ENCODE data around the gene RAMP3. TPM values are rescaled to one million over a fixed set of nuclear protein-coding genes. Genes with fewer than 3 reads are reported as not detected.

Gene RAMP3
- total RNA-seq, 2 experiments from 2014 or later: not detected

DNA sequence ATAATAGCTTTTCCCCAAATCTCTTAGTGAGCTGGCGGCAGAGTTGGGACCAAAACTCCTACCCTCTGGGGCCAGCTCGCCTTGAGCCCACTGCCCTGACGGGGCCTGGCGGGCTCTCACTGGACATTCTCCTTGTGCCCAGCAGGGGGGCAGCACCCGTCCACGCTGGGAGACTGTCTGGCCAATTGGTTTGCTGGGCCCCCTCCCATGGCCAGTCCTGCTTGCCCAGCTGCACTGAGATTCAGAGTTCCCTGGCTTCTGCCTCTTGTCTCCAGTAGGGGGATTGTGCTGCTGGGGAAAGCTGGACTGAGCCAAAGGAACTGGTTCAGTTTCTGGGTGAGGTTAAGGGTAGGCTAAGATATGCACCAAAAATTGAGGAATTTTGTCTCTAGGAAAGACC is 59.8 kb downstream of the RAMP3 start:
- Mint-ChIP-seq H3K4me3 (no peak overlapping the region), H3K36me3 (ENCODE audit: low read depth) (no peaks in the 10 kb centered on the region), H3K9me3 (no peaks in the 10 kb centered on the region), H3K27me3 (peaks cover 35% of the 10 kb centered on the region), H3K27ac (no peak overlapping the region), H3K4me1 (ENCODE audit: low read depth) (no peaks in the 10 kb centered on the region)
- TF ChIP-seq, protein P1, sequence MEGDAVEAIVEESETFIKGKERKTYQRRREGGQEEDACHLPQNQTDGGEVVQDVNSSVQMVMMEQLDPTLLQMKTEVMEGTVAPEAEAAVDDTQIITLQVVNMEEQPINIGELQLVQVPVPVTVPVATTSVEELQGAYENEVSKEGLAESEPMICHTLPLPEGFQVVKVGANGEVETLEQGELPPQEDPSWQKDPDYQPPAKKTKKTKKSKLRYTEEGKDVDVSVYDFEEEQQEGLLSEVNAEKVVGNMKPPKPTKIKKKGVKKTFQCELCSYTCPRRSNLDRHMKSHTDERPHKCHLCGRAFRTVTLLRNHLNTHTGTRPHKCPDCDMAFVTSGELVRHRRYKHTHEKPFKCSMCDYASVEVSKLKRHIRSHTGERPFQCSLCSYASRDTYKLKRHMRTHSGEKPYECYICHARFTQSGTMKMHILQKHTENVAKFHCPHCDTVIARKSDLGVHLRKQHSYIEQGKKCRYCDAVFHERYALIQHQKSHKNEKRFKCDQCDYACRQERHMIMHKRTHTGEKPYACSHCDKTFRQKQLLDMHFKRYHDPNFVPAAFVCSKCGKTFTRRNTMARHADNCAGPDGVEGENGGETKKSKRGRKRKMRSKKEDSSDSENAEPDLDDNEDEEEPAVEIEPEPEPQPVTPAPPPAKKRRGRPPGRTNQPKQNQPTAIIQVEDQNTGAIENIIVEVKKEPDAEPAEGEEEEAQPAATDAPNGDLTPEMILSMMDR (IDR thresholded peaks at IDR 0.05): no peak
- ChIA-PET POLR2A (no interaction called here), CTCF (interaction anchor here (1.6 kb wide), 1 partner anchor 9 kb away, joined by 5 read pairs; no protein-coding TSS in a partner anchor)
- ATAC-seq (no peak), DNase-seq (no peak)
- intact Hi-C loops (cut with micrococcal nuclease): no loop called here

DNA sequence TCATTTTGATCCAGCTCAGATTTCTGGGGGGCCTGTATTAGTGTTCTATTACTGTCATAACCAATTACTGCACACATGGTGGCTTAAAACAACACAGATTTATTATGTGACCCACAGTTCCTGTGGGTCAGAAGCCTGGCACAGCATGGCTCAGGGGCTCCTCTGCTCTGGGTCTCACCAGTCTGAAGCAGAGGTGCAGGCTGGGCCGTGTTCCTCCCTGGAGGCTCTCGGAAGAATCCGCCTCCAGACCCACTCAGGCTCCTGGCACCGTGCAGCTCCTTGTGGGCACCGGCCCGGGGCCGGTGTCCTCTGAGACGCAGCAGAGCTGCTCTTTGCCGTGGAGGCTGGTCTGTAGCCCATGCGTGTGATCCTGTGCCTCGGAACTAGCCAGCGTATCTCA is 61.5 kb downstream of the RAMP3 start:
- ATAC-seq (no peak), DNase-seq (no peak)
- Mint-ChIP-seq H3K4me1 (ENCODE audit: low read depth) (no peaks in the 10 kb centered on the region), H3K27ac (no peak overlapping the region), H3K27me3 (peaks cover 30% of the 10 kb centered on the region), H3K36me3 (ENCODE audit: low read depth) (no peaks in the 10 kb centered on the region), H3K4me3 (no peak overlapping the region), H3K9me3 (no peaks in the 10 kb centered on the region)
- POLR2A ChIA-PET: interaction anchor here (1.3 kb wide), 1 partner anchor 40 kb away, joined by 3 read pairs; no protein-coding TSS in a partner anchor
- TF ChIP-seq, protein P1 (IDR thresholded peaks at IDR 0.05): no peak
- intact Hi-C loops (cut with micrococcal nuclease): no loop called here
- CTCF ChIA-PET: no interaction called here

DNA sequence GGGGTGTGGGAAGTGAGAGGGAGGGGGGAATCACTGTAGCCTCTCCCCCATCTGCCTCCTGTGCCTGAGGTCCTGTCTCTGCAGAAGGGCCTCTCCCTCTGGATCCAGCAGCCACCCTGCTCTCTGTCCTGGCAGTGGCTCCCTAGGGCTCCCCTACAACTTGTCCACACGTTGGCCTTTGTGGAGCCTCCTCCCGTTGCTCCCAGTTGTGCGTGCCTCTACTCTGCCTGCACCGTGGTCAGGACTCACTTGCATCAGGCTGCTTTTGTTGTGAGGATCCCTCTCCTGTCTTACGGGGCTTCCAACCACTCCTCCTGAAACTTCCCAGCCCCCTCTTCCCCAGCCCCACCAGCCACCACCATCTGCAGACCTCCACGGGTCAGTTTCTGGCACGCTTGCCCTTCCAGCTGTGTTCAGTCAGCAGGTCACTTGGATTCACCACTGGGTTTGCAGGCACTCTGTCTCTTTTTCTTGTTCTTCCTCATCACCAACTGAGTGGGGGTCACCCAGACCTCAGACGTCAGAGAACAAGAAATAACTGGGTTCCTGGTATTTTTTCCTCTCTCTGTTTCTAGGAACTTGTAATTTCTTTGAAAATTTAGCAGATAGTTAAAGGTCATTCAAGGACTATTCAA is 62.3 kb downstream of the RAMP3 start:
- TF ChIP-seq, protein P1 (IDR thresholded peaks at IDR 0.05): no peak
- DNase-seq: no peak
- intact Hi-C loops (cut with micrococcal nuclease): no loop called here
- POLR2A ChIA-PET: no interaction called here
- H3K4me3 Mint-ChIP-seq: no peak overlapping the region
- ATAC-seq: no peak
- CTCF ChIA-PET: no interaction called here
- no peak overlapping the region for H3K27ac Mint-ChIP-seq
- no peaks in the 10 kb centered on the region for H3K9me3 Mint-ChIP-seq
- H3K4me1 Mint-ChIP-seq (ENCODE audit: low read depth): no peaks in the 10 kb centered on the region
- no peaks in the 10 kb centered on the region for H3K36me3 Mint-ChIP-seq (ENCODE audit: low read depth)
- H3K27me3 Mint-ChIP-seq: peaks cover 22% of the 10 kb centered on the region

DNA sequence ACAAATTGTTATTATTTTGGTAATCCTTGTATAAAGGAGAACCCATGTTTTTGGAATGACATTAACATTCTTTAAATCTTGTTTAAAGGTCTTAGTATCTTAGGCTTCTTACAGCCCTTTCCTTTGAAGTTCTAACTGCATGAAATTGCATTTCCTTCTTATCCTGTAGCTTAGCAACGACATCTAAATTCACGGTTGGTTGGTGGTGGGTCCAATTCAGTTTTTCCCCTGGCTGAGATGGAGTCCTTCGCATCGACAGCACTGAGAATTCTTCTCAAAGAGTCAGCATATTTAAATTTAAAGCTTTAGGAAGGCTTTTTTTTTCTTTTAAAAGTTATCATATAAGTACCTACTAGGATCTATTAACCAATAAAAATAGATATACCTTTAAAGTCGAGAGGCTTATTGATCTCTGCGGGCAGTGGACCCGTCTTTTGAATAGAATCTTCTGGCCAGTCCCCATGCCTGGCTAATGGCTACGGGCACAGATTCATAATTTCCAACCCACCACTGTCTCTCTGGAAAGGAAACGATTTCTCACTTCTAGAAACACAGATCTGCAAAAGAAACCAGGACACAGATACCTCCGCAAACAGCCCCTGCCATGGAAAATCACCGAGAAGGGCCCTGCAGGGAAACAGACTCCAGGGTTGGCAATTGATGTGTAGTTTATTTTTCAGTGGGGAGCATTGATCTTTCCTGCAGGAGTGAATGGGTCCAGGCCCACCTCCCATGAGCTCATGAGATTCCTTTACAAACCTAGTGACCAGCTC is 63.4 kb downstream of the RAMP3 start:
- Mint-ChIP-seq H3K9me3 (no peaks in the 10 kb centered on the region), H3K27me3 (peaks cover 14% of the 10 kb centered on the region), H3K36me3 (ENCODE audit: low read depth) (no peaks in the 10 kb centered on the region), H3K4me1 (ENCODE audit: low read depth) (no peaks in the 10 kb centered on the region), H3K4me3 (no peak overlapping the region), H3K27ac (no peak overlapping the region)
- ATAC-seq: no peak
- ChIA-PET CTCF (interaction anchor here (2.6 kb wide), 1 partner anchor 38 kb away, joined by 9 read pairs; no protein-coding TSS in a partner anchor), POLR2A (no interaction called here)
- intact Hi-C loops (cut with micrococcal nuclease): no loop called here
- TF ChIP-seq, protein P1 (IDR thresholded peaks at IDR 0.05): no peak
- DNase-seq: no peak

Data from activated CD8-positive, alpha-beta T cell treated with anti-CD3 and anti-CD28 coated beads for 36 hours (primary cell).